ENCODE measurements around the gene TRPM5.

TRPM5 gene

DNA sequence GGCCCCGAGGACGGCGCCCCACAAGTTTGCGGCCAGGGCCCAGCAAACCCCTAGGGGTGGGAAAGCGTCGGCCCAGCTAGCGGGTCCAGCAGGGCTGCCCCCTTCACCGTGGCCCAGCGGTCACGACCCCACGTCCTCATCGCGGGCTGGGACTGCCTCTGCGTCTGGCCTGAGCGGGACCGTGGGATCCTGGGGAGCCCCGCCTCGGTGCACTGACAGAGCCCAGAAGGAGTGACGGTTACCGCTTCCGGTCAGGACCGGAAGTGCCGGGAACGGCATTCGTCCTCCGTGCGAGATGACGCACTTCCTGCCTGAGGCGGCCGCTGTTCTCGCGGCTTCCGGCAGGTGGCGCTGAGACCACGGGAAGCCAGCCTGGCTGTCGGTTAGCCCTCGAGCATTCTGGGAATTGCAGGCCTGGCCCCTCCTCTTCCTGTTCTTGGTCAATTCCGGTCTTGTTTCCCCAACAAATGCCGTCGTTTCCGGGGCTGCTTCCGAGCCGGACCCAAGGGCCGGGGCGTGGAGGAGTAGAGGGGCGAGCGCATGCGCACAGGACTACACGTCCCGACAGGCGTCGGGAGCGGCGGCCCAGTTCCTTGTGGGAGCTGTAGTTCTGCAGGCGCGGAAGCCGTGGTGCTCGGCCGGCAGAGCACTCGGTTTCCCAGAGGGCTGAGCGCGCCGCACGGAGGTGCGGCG is 44.1 kb downstream of the TRPM5 start, which contains the start of gene TSSC4:
Gene TSSC4 (plus strand): TSS at position 682 of the 693 bp plus-strand sequence. CDS start 1,884 bp downstream, outside the sequence.
- no peak within 1 kb of the TSS for H3K4me3 ChIP-seq (IDR thresholded peaks at IDR 0.05; ENCODE audit: insufficient read depth, low read depth, low read length)
- H3K27ac ChIP-seq: peak within 1 kb of the TSS; percentile 61
- H4K20me1 ChIP-seq (ENCODE audit: insufficient read depth): no peaks in the 10 kb centered on the region
- no peaks in the 10 kb centered on the region for H3K36me3 ChIP-seq (ENCODE audit: insufficient read depth)
- H3K79me2 ChIP-seq (ENCODE audit: insufficient read depth, low read depth): peaks cover 17% of the 10 kb centered on the region; the same call in 1 of the 2 replicates
- peak within 1 kb of the TSS; percentile 52; the same call in 1 of the 2 replicates for H2AFZ ChIP-seq (ENCODE audit: low read depth)
- H3K9ac ChIP-seq: peak within 1 kb of the TSS; percentile 74
- TF ChIP-seq, protein P1, sequence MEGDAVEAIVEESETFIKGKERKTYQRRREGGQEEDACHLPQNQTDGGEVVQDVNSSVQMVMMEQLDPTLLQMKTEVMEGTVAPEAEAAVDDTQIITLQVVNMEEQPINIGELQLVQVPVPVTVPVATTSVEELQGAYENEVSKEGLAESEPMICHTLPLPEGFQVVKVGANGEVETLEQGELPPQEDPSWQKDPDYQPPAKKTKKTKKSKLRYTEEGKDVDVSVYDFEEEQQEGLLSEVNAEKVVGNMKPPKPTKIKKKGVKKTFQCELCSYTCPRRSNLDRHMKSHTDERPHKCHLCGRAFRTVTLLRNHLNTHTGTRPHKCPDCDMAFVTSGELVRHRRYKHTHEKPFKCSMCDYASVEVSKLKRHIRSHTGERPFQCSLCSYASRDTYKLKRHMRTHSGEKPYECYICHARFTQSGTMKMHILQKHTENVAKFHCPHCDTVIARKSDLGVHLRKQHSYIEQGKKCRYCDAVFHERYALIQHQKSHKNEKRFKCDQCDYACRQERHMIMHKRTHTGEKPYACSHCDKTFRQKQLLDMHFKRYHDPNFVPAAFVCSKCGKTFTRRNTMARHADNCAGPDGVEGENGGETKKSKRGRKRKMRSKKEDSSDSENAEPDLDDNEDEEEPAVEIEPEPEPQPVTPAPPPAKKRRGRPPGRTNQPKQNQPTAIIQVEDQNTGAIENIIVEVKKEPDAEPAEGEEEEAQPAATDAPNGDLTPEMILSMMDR (conservative IDR thresholded peaks at IDR 0.05; ENCODE audit: low read depth, low read length): peak; percentile 67
- no peaks in the 10 kb centered on the region for H3K27me3 ChIP-seq (ENCODE audit: insufficient read depth, low read depth)
- peaks cover 6% of the 10 kb centered on the region for H3K4me1 ChIP-seq (ENCODE audit: low read depth, poor library complexity, severe bottlenecking)
- H3K4me2 ChIP-seq: peak within 1 kb of the TSS; percentile 98

- Histone ChIP-seq H3K4me2 (peak overlapping the region; percentile 98), H3K36me3 (ENCODE audit: insufficient read depth) (no peaks in the 10 kb centered on the region), H3K27ac (peak overlapping the region; percentile 61), H4K20me1 (ENCODE audit: insufficient read depth) (no peaks in the 10 kb centered on the region), H3K27me3 (ENCODE audit: insufficient read depth, low read depth) (no peaks in the 10 kb centered on the region), H3K4me3 (IDR thresholded peaks at IDR 0.05; ENCODE audit: insufficient read depth, low read depth, low read length) (no peak overlapping the region), H3K79me2 (ENCODE audit: insufficient read depth, low read depth) (peaks cover 17% of the 10 kb centered on the region; the same call in 1 of the 2 replicates), H3K4me1 (ENCODE audit: low read depth, poor library complexity, severe bottlenecking) (peaks cover 6% of the 10 kb centered on the region), H2AFZ (ENCODE audit: low read depth) (peak overlapping the region; percentile 52; the same call in 1 of the 2 replicates), H3K9ac (peak overlapping the region; percentile 72)
- TF ChIP-seq, protein P1 (conservative IDR thresholded peaks at IDR 0.05; ENCODE audit: low read depth, low read length): no peak
These were observed 44.7 kb downstream of the TRPM5 start for GRCh38 chr11:2399488-2400068.

DNA sequence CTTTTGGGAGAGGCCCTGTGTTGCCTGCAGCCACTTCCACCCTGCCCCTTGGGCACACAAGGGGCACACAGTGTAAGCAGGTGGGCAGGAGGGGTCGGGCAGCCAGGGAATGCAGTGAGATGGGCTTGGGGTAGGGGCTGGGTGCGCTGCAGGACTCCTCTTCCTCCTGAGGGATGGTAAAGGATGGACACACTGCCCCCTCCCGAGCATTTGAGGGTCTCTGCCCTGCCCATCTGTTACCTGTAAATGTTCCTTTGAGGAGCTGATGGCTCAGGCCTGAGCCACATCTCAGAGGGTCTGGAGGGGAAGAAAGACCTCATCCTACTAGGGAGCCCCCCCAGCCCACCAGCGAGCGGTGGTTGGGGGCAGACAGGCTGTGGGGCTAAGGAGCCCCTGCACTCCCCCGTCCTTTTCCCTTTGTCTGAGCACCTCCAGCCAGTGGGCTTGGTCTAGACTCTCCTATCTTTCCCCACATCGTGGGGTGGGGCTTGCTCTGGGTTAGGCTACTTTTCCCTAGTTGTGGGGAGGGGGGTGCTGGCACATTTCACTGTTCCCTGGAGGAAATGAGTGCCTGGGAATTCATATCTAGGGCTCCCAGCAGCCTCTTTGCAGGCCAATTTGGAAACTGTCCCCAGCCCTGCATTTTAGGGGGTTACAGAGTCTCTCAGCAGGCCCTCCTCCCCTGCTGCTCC is 45.5 kb downstream of the TRPM5 start:
- H3K79me2 ChIP-seq (ENCODE audit: insufficient read depth, low read depth): peaks cover 17% of the 10 kb centered on the region; the same call in 1 of the 2 replicates
- no peak overlapping the region for H2AFZ ChIP-seq (ENCODE audit: low read depth)
- no peaks in the 10 kb centered on the region for H3K27me3 ChIP-seq (ENCODE audit: insufficient read depth, low read depth)
- H3K4me1 ChIP-seq (ENCODE audit: low read depth, poor library complexity, severe bottlenecking): peaks cover 6% of the 10 kb centered on the region
- peak overlapping the region; percentile 98 for H3K4me2 ChIP-seq
- no peaks in the 10 kb centered on the region for H3K36me3 ChIP-seq (ENCODE audit: insufficient read depth)
- H3K9ac ChIP-seq: no peak overlapping the region
- no peaks in the 10 kb centered on the region for H4K20me1 ChIP-seq (ENCODE audit: insufficient read depth)
- H3K27ac ChIP-seq: 0 out of 2 replicates have a peak overlapping the region, but pooled peaks have one; percentile 61
- TF ChIP-seq, protein P1 (conservative IDR thresholded peaks at IDR 0.05; ENCODE audit: low read depth, low read length): no peak
- H3K4me3 ChIP-seq (IDR thresholded peaks at IDR 0.05; ENCODE audit: insufficient read depth, low read depth, low read length): no peak overlapping the region

DNA sequence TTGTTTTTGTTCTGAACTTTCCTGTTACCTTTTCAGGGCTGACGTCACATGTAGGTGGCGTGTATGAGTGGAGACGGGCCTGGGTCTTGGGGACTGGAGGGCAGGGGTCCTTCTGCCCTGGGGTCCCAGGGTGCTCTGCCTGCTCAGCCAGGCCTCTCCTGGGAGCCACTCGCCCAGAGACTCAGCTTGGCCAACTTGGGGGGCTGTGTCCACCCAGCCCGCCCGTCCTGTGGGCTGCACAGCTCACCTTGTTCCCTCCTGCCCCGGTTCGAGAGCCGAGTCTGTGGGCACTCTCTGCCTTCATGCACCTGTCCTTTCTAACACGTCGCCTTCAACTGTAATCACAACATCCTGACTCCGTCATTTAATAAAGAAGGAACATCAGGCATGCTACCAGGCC is 47.3 kb downstream of the TRPM5 start:
- H3K79me2 ChIP-seq (ENCODE audit: insufficient read depth, low read depth): peaks cover 14% of the 10 kb centered on the region; the same call in 1 of the 2 replicates
- H3K36me3 ChIP-seq (ENCODE audit: insufficient read depth): no peaks in the 10 kb centered on the region
- no peak overlapping the region for H3K9ac ChIP-seq
- TF ChIP-seq, protein P1 (conservative IDR thresholded peaks at IDR 0.05; ENCODE audit: low read depth, low read length): no peak
- no peak overlapping the region for H2AFZ ChIP-seq (ENCODE audit: low read depth)
- H3K27me3 ChIP-seq (ENCODE audit: insufficient read depth, low read depth): no peaks in the 10 kb centered on the region
- H3K4me2 ChIP-seq: no peak overlapping the region
- H3K4me3 ChIP-seq (IDR thresholded peaks at IDR 0.05; ENCODE audit: insufficient read depth, low read depth, low read length): no peak overlapping the region
- H3K4me1 ChIP-seq (ENCODE audit: low read depth, poor library complexity, severe bottlenecking): peaks cover 6% of the 10 kb centered on the region
- H3K27ac ChIP-seq: no peak overlapping the region
- H4K20me1 ChIP-seq (ENCODE audit: insufficient read depth): no peaks in the 10 kb centered on the region
